Sigmoid colon (tissue), 3 donors: ENCODE data around the gene MAF.

ENCODE experiments used
- POLR2A ChIP-seq, 2 donors: fragments of 450-650 bp; IDR thresholded peaks; one replicate each; pipeline ENCODE4 v1.6.1; 2016; ENCODE audit warnings: antibody characterized with exemption in 2 of 2, mild to moderate bottlenecking in 2 of 2, moderate library complexity in 2 of 2
- TF ChIP-seq, protein P1 (sequence below), 4 experiments: fragments of 450-650 bp in 3 of 4; fragments of 200-600 bp in 1 of 4; IDR thresholded peaks; one replicate each; pipeline ENCODE4 v1.5.1; 2016 to 2019; ENCODE audit warnings: antibody characterized with exemption in 4 of 4, mild to moderate bottlenecking in 3 of 4, moderate library complexity in 2 of 4

DNA sequence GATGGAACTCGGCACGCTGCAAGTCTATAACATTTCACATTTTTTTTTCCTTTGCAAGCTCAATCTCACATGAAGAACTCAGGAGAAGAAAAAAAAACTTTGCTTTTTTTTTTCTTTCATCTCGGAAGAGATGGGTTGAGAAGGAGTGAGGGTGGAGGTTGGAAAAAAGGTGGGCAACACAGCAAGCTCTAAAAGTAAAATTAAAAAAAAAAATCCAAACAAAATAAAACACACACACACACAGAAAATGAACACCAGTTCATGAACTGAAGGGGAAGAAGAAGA, 2.5 kb downstream of the MAF start:
- TF ChIP-seq, protein P1, sequence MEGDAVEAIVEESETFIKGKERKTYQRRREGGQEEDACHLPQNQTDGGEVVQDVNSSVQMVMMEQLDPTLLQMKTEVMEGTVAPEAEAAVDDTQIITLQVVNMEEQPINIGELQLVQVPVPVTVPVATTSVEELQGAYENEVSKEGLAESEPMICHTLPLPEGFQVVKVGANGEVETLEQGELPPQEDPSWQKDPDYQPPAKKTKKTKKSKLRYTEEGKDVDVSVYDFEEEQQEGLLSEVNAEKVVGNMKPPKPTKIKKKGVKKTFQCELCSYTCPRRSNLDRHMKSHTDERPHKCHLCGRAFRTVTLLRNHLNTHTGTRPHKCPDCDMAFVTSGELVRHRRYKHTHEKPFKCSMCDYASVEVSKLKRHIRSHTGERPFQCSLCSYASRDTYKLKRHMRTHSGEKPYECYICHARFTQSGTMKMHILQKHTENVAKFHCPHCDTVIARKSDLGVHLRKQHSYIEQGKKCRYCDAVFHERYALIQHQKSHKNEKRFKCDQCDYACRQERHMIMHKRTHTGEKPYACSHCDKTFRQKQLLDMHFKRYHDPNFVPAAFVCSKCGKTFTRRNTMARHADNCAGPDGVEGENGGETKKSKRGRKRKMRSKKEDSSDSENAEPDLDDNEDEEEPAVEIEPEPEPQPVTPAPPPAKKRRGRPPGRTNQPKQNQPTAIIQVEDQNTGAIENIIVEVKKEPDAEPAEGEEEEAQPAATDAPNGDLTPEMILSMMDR (IDR thresholded peaks at IDR 0.05): no peak
- no peak for TF ChIP-seq POLR2A (IDR thresholded peaks at IDR 0.05)
